Right cardiac atrium (tissue), 5 donors: ENCODE measurements around the gene RHOT1. TPM values are rescaled to one million over a fixed set of nuclear protein-coding genes. Genes with fewer than 3 reads are reported as not detected.
"Not testable (repeated sequence)": the region's sequence is repeated elsewhere in the genome, so short reads cannot be mapped to it uniquely, and the experiment has no call there.

Source experiments
- ATAC-seq, 2 donors: fragments of 200-7000 bp; cut with Tn5 transposase; one replicate each; pipeline versions ENCODE4 v1.8.0 to v1.9.1; 2020; ENCODE audit warnings: moderate library complexity in 2 of 2, mild to moderate bottlenecking in 1 of 2
- DNase-seq, 3 donors: peaks; one replicate each; pipeline ENCODE4 v3.0.0-alpha.2; 2020
- H3K27ac ChIP-seq: one replicate; pipeline ENCODE4 v1.5.1; 2013; ENCODE audit warnings: mild to moderate bottlenecking, low read length, control low read depth, moderate library complexity
- H3K27me3 ChIP-seq: one replicate; pipeline ENCODE4 v1.6.1; 2013; ENCODE audit not compliant: control insufficient read depth, insufficient read depth
- H3K4me1 ChIP-seq: one replicate; pipeline ENCODE4 v1.6.1; 2013; ENCODE audit warnings: low read length; ENCODE audit not compliant: control insufficient read depth, insufficient read depth
- H3K4me3 ChIP-seq: one replicate; pipeline ENCODE4 v1.5.1; 2013; ENCODE audit warnings: low read length, control low read depth
- H3K9me3 ChIP-seq: one replicate; pipeline ENCODE4 v1.6.1; 2013; ENCODE audit warnings: low read length; ENCODE audit not compliant: control insufficient read depth
- WGBS: extraction: QIAGEN DNeasy Blood & Tissue Kit; methylation state at CpG from one replicate; pipeline ENCODE4 v1.1.7; 2013; 5-methylcytosine and 5-hydroxymethylcytosine counted together
- intact Hi-C, 4 donors: fragments of 100-400 bp; cut with DNase I; formaldehyde crosslinking; loops; one replicate each; pipeline versions ENCODE4 v1.11.0 to v1.14.0; 2022 to 2023
- long read RNA-seq, 4 donors: library from polyadenylated mRNA; unstranded; transcript quantifications; one replicate each; pipeline ENCODE4 v2.0.0, GENCODE V29; 2020 to 2021
- polyA plus RNA-seq: library from polyadenylated mRNA; stranded (reverse); fragments of 200-250 nt; gene quantifications from one replicate; pipeline ENCODE4 v1.2.3, GENCODE V29; 2013
- total RNA-seq, 4 donors: library from RNA; stranded (reverse); fragmentation: NEBNext Ultra II Directional; extraction: Animal tissue kit (Norgen Biotek cat#: 25700); gene quantifications; one replicate each; pipeline ENCODE4 v1.2.1, GENCODE V29; 2021
- donor health status: healthy with polysubstance abuse.
- donor health status: DM: no; HTN: yes; CAD: no.
- donor health status: DM: no; HTN: no; CAD: no.
- donor health status: DM: no; HTN: yes; CAD: no; lungs with severe emphysema.
- donor health status: DM: yes; HTN: yes; CAD: no.

Gene RHOT1
- 10 to 100 TPM; 51.4 to 69.3 (median 54.5) TPM for total RNA-seq
- polyA plus RNA-seq: 50.9 TPM
- long read RNA-seq, donor 1, transcript RHOT1-205 (20 exons, 2,516 nt): major isoform, 20 of 83 reads
- long read RNA-seq, donor 1, transcript RHOT1-201 (19 exons, 3,133 nt): minor isoform, 13 of 83 reads
- long read RNA-seq, donor 1, partial matches to known transcripts: 32 of 83 reads
- long read RNA-seq, donor 1, other reads (novel, unspliced or antisense): 16 of 83 reads
- long read RNA-seq, donor 2, transcript RHOT1-205 (20 exons, 2,516 nt): major isoform, 14 of 47 reads
- long read RNA-seq, donor 2, transcript RHOT1-201 (19 exons, 3,133 nt): minor isoform, 11 of 47 reads
- long read RNA-seq, donor 2, partial matches to known transcripts: 11 of 47 reads
- long read RNA-seq, donor 2, other reads (novel, unspliced or antisense): 8 of 47 reads
- long read RNA-seq, donor 3, transcript RHOT1-205 (20 exons, 2,516 nt): major isoform, 21 of 118 reads
- long read RNA-seq, donor 3, transcript RHOT1-201 (19 exons, 3,133 nt): minor isoform, 12 of 118 reads
- long read RNA-seq, donor 3, partial matches to known transcripts: 65 of 118 reads
- long read RNA-seq, donor 3, other reads (novel, unspliced or antisense): 17 of 118 reads
- long read RNA-seq, donor 4, partial matches to known transcripts: 10 of 26 reads
- long read RNA-seq, donor 4, other reads (novel, unspliced or antisense): 9 of 26 reads

- H3K4me3 ChIP-seq: peak within 1 kb of the TSS; percentile 81
- 1% methylated on average over 84 of the region's 84 CpGs for WGBS
- intact Hi-C loops: no loop called here
- H3K27me3 ChIP-seq: no peaks in the 10 kb centered on the region
- DNase-seq (peak; percentile 78 to 91 (median 89)), ATAC-seq (peak; percentile 76 to 79)
- no peaks in the 10 kb centered on the region for H3K9me3 ChIP-seq
- H3K4me1 ChIP-seq: no peaks in the 10 kb centered on the region
- H3K27ac ChIP-seq: peak within 1 kb of the TSS; percentile 72
Observed at GRCh38 chr17:32142038-32142856, at the start of gene RHOT1. Gene RHOT1 (plus strand): TSS chr17:32142502. CDS start chr17:32142693, 191 bp downstream.

GRCh38 chr17:32099686-32100085, 42.6 kb upstream of the RHOT1 start:
- H3K27me3 ChIP-seq: no peaks in the 10 kb centered on the region
- DNase-seq (no peak), ATAC-seq (no peak)
- WGBS: 48% methylated on average over 2 of the region's 2 CpGs
- H3K27ac ChIP-seq: no peak overlapping the region
- no peaks in the 10 kb centered on the region for H3K9me3 ChIP-seq
- H3K4me1 ChIP-seq: peaks cover 2% of the 10 kb centered on the region
- intact Hi-C loops: no loop called here
- no peak overlapping the region for H3K4me3 ChIP-seq

- H3K27me3 ChIP-seq, H3K9me3 ChIP-seq, DNase-seq, H3K4me1 ChIP-seq, ATAC-seq, H3K27ac ChIP-seq, intact Hi-C loops, H3K4me3 ChIP-seq: not testable (repeated sequence)
- 94% methylated on average over 8 of the region's 8 CpGs for WGBS
Observed at GRCh38 chr17:32100323-32100722, 42.0 kb upstream of the RHOT1 start.

GRCh38 chr17:32100971-32101631, 41.2 kb upstream of the RHOT1 start:
- ATAC-seq (peak in 1 of 2 donors; percentile 51), DNase-seq (no peak)
- Histone ChIP-seq H3K27ac (no peak overlapping the region), H3K27me3 (no peaks in the 10 kb centered on the region), H3K4me1 (peaks cover 2% of the 10 kb centered on the region), H3K9me3 (no peaks in the 10 kb centered on the region), H3K4me3 (no peak overlapping the region)
- 74% methylated on average over 8 of the region's 8 CpGs for WGBS
- intact Hi-C loops: no loop called here

- ATAC-seq (no peak), DNase-seq (no peak)
- Histone ChIP-seq H3K9me3 (no peaks in the 10 kb centered on the region), H3K27me3 (no peaks in the 10 kb centered on the region), H3K4me1 (peaks cover 2% of the 10 kb centered on the region), H3K27ac (no peak overlapping the region), H3K4me3 (no peak overlapping the region)
- WGBS: 91% methylated on average over 5 of the region's 5 CpGs
- intact Hi-C loops: no loop called here
Observed at GRCh38 chr17:32102172-32102571, 40.1 kb upstream of the RHOT1 start.

GRCh38 chr17:32102646-32103186, 39.6 kb upstream of the RHOT1 start:
- Histone ChIP-seq H3K4me3 (no peak overlapping the region), H3K27me3 (no peaks in the 10 kb centered on the region), H3K9me3 (no peaks in the 10 kb centered on the region), H3K27ac (no peak overlapping the region), H3K4me1 (peaks cover 2% of the 10 kb centered on the region)
- intact Hi-C loops: no loop called here
- 77% methylated on average over 5 of the region's 5 CpGs for WGBS
- no peak for DNase-seq
- no peak for ATAC-seq

GRCh38 chr17:32103476-32104113, 38.7 kb upstream of the RHOT1 start:
- peak overlapping the region; percentile 16 for H3K27ac ChIP-seq
- DNase-seq: no peak
- no peak for ATAC-seq
- no peaks in the 10 kb centered on the region for H3K9me3 ChIP-seq
- H3K4me3 ChIP-seq: no peak overlapping the region
- peaks cover 2% of the 10 kb centered on the region for H3K4me1 ChIP-seq
- intact Hi-C loops: no loop called here
- H3K27me3 ChIP-seq: no peaks in the 10 kb centered on the region
- WGBS: 69% methylated on average over 7 of the region's 7 CpGs

- Histone ChIP-seq H3K27me3 (no peaks in the 10 kb centered on the region), H3K4me3 (no peak overlapping the region), H3K4me1 (peaks cover 2% of the 10 kb centered on the region), H3K27ac (no peak overlapping the region), H3K9me3 (no peaks in the 10 kb centered on the region)
- ATAC-seq: no peak
- WGBS: 70% methylated on average over 3 of the region's 3 CpGs
- no peak for DNase-seq
- intact Hi-C loops: no loop called here
Observed at GRCh38 chr17:32104158-32104557, 38.1 kb upstream of the RHOT1 start.

- ATAC-seq, H3K9me3 ChIP-seq: not testable (repeated sequence)
- WGBS: 64% methylated on average over 7 of the region's 7 CpGs
Observed at GRCh38 chr17:32106471-32106981, 35.8 kb upstream of the RHOT1 start.

GRCh38 chr17:32107194-32107593, 35.1 kb upstream of the RHOT1 start:
- H3K4me1 ChIP-seq, H3K27ac ChIP-seq, H3K4me3 ChIP-seq, H3K27me3 ChIP-seq, H3K9me3 ChIP-seq, ATAC-seq, DNase-seq, intact Hi-C loops: not testable (repeated sequence)
- WGBS: 58% methylated on average over 1 of the region's 1 CpG

More at GRCh38 chr17:32106471-32106981, 35.8 kb upstream of the RHOT1 start:
- DNase-seq, H3K4me3 ChIP-seq, intact Hi-C loops, H3K27ac ChIP-seq, H3K4me1 ChIP-seq, H3K27me3 ChIP-seq: not testable (repeated sequence)
